GM12872 (cell line): ENCODE results near the gene ARL5B.

Experiments
- CTCF ChIP-seq: IDR thresholded peaks from 3 replicates; pipeline ENCODE4 v1.5.1; 2011; ENCODE audit warnings: low read depth, mild to moderate bottlenecking, low read length, moderate library complexity; ENCODE audit not compliant: insufficient read depth

ARL5B gene

GRCh38 chr10:18659125-18659818 is at the start of gene ARL5B:
Gene ARL5B (plus strand): TSS chr10:18659431. CDS start chr10:18659638, 207 bp downstream.
- TF ChIP-seq CTCF, result no peak

- no peak for TF ChIP-seq CTCF
Observed at GRCh38 chr10:18610517-18610916, 48.7 kb upstream of the ARL5B start.

- TF ChIP-seq CTCF, result no peak
Observed at GRCh38 chr10:18611168-18611567, 48.1 kb upstream of the ARL5B start.

GRCh38 chr10:18615618-18616017 is 43.6 kb upstream of the ARL5B start:
- TF ChIP-seq CTCF, result no peak

GRCh38 chr10:18616337-18616736 is 42.9 kb upstream of the ARL5B start:
- no peak for TF ChIP-seq CTCF

GRCh38 chr10:18619016-18619415 is 40.2 kb upstream of the ARL5B start:
- no peak for TF ChIP-seq CTCF

- TF ChIP-seq CTCF, result no peak
Observed at GRCh38 chr10:18620856-18621255, 38.4 kb upstream of the ARL5B start.
